Panc1 (cell line): ENCODE data around the gene CLASRP.

Experiments
- POLR2AphosphoS5 ChIP-seq: IDR thresholded peaks from 2 replicates; pipeline ENCODE4 v1.6.1; 2012; ENCODE audit warnings: mild to moderate bottlenecking, low read depth, low read length, moderate library complexity
- TF ChIP-seq, protein P1 (sequence below): fragments of 450-650 bp; IDR thresholded peaks from 2 replicates; pipeline ENCODE4 v1.5.1; 2017; ENCODE audit warnings: mild to moderate bottlenecking

DNA sequence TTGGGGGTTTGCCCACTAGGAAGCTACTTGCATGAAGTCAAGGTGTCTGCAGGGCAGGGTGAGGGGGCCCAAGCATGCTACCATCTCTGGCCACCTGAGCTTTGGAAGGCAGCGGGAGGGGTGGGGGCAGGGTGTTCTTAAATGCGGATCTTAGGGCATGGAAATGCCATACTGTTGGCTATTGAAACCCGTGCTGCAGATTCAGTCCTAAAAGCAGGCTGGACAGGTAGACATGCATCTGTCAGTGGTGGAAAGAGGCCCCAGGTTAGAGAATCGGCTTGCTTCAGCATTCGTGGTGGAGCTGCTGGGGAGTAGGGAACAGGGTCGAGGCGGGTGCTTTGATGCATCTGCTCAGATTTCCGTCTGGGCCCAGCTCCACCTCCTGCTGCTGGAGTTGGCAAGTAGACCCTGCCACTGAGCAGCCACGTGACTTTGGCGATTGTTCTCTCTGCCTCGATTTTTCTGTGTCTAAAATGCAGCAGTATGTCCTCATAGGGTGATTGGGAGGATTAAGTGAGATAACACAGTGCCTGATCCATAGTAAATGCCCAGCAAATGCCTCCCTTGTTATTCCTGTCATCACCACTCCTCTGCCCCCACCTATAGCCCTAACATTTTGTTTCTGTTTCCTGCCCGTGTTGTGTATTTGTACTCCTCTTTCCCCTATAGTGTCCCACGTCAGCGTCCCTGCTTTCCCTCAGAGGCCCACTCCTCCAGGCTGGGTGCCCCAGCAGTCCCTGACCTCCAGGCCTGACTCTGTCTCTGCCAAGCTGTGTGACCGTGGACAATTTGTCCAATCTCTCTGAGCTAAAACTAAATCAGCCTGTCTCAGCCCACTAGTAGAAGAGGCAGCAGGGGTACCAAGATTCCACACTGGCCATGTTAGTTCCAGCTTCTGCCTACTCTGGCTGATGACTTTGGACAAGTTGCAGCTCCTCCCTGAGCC, 59.9 kb downstream of the CLASRP start:
- TF ChIP-seq, protein P1, sequence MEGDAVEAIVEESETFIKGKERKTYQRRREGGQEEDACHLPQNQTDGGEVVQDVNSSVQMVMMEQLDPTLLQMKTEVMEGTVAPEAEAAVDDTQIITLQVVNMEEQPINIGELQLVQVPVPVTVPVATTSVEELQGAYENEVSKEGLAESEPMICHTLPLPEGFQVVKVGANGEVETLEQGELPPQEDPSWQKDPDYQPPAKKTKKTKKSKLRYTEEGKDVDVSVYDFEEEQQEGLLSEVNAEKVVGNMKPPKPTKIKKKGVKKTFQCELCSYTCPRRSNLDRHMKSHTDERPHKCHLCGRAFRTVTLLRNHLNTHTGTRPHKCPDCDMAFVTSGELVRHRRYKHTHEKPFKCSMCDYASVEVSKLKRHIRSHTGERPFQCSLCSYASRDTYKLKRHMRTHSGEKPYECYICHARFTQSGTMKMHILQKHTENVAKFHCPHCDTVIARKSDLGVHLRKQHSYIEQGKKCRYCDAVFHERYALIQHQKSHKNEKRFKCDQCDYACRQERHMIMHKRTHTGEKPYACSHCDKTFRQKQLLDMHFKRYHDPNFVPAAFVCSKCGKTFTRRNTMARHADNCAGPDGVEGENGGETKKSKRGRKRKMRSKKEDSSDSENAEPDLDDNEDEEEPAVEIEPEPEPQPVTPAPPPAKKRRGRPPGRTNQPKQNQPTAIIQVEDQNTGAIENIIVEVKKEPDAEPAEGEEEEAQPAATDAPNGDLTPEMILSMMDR: no peak
- TF ChIP-seq POLR2AphosphoS5: no peak
